Adipose tissue (tissue), 3 donors: ENCODE measurements around the gene SPATA1. TPM values are rescaled to one million over a fixed set of nuclear protein-coding genes. Genes with fewer than 3 reads are reported as not detected.
"Not testable (repeated sequence)": the region's sequence is repeated elsewhere in the genome, so short reads cannot be mapped to it uniquely, and the experiment has no call there.

Source experiments
- H3K27ac ChIP-seq: one replicate; pipeline ENCODE4 v1.5.1; 2013; ENCODE audit warnings: low read depth, low read length
- WGBS, 3 donors: extraction: QIAGEN DNeasy Blood & Tissue Kit; methylation state at CpG; one replicate each; pipeline ENCODE4 v1.1.7; 2013; 5-methylcytosine and 5-hydroxymethylcytosine counted together
- polyA plus RNA-seq, 3 donors: library from polyadenylated mRNA; stranded (reverse); fragments of 200-250 nt; gene quantifications; one replicate each; pipeline ENCODE4 v1.2.3, GENCODE V29; 2013
- donor health status: healthy with polysubstance abuse.
- donor health status: Bipolar disorder and iron deficiency.
- donor health status: healthy.

The SPATA1 gene
- polyA plus RNA-seq, 3 donors = 0.18 to 0.28 TPM; not detected in 1

GRCh38 chr1:84506729-84507453 is 705 bp downstream of the SPATA1 start:
- H3K27ac ChIP-seq = peak overlapping the region; percentile 88
- WGBS, 3 donors = 8 to 15% (median 15%) methylated on average over 26 of the region's 26 CpGs

- not testable (repeated sequence) for H3K27ac ChIP-seq
- 89 to 98% (median 93%) methylated on average over 14 of the region's 14 CpGs for WGBS, 3 donors
These were observed 1.7 kb downstream of the SPATA1 start for GRCh38 chr1:84507887-84508286.

GRCh38 chr1:84508510-84508909 is 2.3 kb downstream of the SPATA1 start:
- no peak overlapping the region for H3K27ac ChIP-seq
- 93 to 100% (median 97%) methylated on average over 1 of the region's 1 CpG for WGBS, 3 donors

- H3K27ac ChIP-seq = no peak overlapping the region
- 97 to 98% (median 97%) methylated on average over 4 of the region's 4 CpGs for WGBS, 3 donors
These were observed 2.8 kb downstream of the SPATA1 start for GRCh38 chr1:84509029-84509428.

GRCh38 chr1:84510165-84510564 is 4.0 kb downstream of the SPATA1 start:
- WGBS, 3 donors = 47 to 99% (median 48%) methylated on average over 2 of the region's 2 CpGs
- no peak overlapping the region for H3K27ac ChIP-seq

- WGBS, 3 donors = 92 to 98% (median 97%) methylated on average over 3 of the region's 3 CpGs
These were observed 4.5 kb downstream of the SPATA1 start for GRCh38 chr1:84510668-84511067.

GRCh38 chr1:84524590-84524989 is 18.4 kb downstream of the SPATA1 start:
- no peak overlapping the region for H3K27ac ChIP-seq

More at GRCh38 chr1:84510668-84511067, 4.5 kb downstream of the SPATA1 start:
- H3K27ac ChIP-seq = no peak overlapping the region

GRCh38 chr1:84525779-84526178 is 19.6 kb downstream of the SPATA1 start:
- 79 to 92% (median 87%) methylated on average over 1 of the region's 1 CpG for WGBS, 3 donors
- H3K27ac ChIP-seq = no peak overlapping the region

- no peak overlapping the region for H3K27ac ChIP-seq
These were observed 32.4 kb downstream of the SPATA1 start for GRCh38 chr1:84538599-84538998.

GRCh38 chr1:84539972-84540371 is 33.8 kb downstream of the SPATA1 start:
- H3K27ac ChIP-seq = no peak overlapping the region
- WGBS, 3 donors = 86 to 91% (median 88%) methylated on average over 3 of the region's 3 CpGs

- WGBS, 3 donors = 22 to 57% (median 50%) methylated on average over 1 of the region's 1 CpG
- no peak overlapping the region for H3K27ac ChIP-seq
These were observed 34.6 kb downstream of the SPATA1 start for GRCh38 chr1:84540759-84541158.

GRCh38 chr1:84541679-84542078 is 35.5 kb downstream of the SPATA1 start:
- 85 to 91% (median 87%) methylated on average over 4 of the region's 4 CpGs for WGBS, 3 donors
- H3K27ac ChIP-seq = no peak overlapping the region

- 66 to 81% (median 76%) methylated on average over 2 of the region's 2 CpGs for WGBS, 3 donors
- no peak overlapping the region for H3K27ac ChIP-seq
These were observed 44.6 kb downstream of the SPATA1 start for GRCh38 chr1:84550826-84551225.

- H3K27ac ChIP-seq = no peak overlapping the region
These were observed 63.0 kb downstream of the SPATA1 start for GRCh38 chr1:84569216-84569615.

GRCh38 chr1:84570436-84571149 is 64.4 kb downstream of the SPATA1 start:
- H3K27ac ChIP-seq = no peak overlapping the region
- WGBS, 3 donors = 82 to 92% (median 90%) methylated on average over 7 of the region's 7 CpGs

- 88 to 93% (median 92%) methylated on average over 2 of the region's 2 CpGs for WGBS, 3 donors
These were observed 65.0 kb downstream of the SPATA1 start for GRCh38 chr1:84571150-84571535.

GRCh38 chr1:84573481-84573966 is 67.3 kb downstream of the SPATA1 start:
- WGBS, 3 donors = 4 to 11% (median 10%) methylated on average over 5 of the region's 5 CpGs

More at GRCh38 chr1:84571150-84571535, 65.0 kb downstream of the SPATA1 start:
- no peak overlapping the region for H3K27ac ChIP-seq

GRCh38 chr1:84573967-84574842 is 68.0 kb downstream of the SPATA1 start, which contains the start of gene CTBS:
Gene CTBS, minus strand, starts transcription at chr1:84574440. Its CDS starts 25 bp downstream, at chr1:84574415.
- H3K27ac ChIP-seq = peak within 1 kb of the TSS; percentile 100

More at GRCh38 chr1:84573481-84573966, 67.3 kb downstream of the SPATA1 start:
- peak overlapping the region; percentile 100 for H3K27ac ChIP-seq

GRCh38 chr1:84574936-84575335 is 68.8 kb downstream of the SPATA1 start:
- WGBS, 3 donors = 54 to 87% (median 84%) methylated on average over 7 of the region's 7 CpGs
- H3K27ac ChIP-seq = no peak overlapping the region

More at GRCh38 chr1:84573967-84574842, 68.0 kb downstream of the SPATA1 start, which contains the start of gene CTBS:
- WGBS, 3 donors = 0 to 1% (median 1%) methylated on average over 43 to 67 of the region's 67 CpGs
